GM12864 (cell line): Measurements from ENCODE around the gene PMP22.
"Not testable (repeated sequence)": the region's sequence is repeated elsewhere in the genome, so short reads cannot be mapped to it uniquely, and the experiment has no call there.

ENCODE experiments used
- DNase-seq: peaks from one replicate; pipeline ENCODE4 v3.0.0-alpha.2; 2011; ENCODE audit warnings: low read depth
- H3K4me3 ChIP-seq: 2 replicates; pipeline ENCODE4 v1.5.1; 2011; ENCODE audit warnings: mild to moderate bottlenecking, low read depth, low read length, control low read depth
- TF ChIP-seq, protein P1 (sequence below): IDR thresholded peaks from 2 replicates; pipeline ENCODE4 v1.5.1; 2011; ENCODE audit warnings: low read depth, mild to moderate bottlenecking, moderate library complexity, low read length, control low read depth, inconsistent platforms; ENCODE audit errors: missing control alignments

The PMP22 gene

DNA sequence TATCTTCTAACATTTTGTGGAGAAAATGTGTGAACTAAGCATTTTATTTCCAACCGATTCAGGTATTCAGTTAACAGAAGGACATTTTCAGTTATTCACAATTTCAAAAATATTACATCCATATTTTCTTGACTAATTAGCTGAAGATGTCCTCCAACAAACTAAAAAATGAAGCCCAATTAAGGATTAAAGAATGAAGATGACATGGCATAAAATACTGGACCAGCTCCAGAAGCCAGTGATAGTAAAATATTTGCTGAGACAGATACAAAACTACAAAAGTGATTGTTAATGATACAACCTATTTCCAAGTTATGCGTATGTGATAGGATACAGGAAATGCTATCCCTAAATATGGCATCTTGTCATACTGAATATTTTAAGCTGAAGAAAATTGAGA, 48.6 kb downstream of the PMP22 start:
- TF ChIP-seq, protein P1, sequence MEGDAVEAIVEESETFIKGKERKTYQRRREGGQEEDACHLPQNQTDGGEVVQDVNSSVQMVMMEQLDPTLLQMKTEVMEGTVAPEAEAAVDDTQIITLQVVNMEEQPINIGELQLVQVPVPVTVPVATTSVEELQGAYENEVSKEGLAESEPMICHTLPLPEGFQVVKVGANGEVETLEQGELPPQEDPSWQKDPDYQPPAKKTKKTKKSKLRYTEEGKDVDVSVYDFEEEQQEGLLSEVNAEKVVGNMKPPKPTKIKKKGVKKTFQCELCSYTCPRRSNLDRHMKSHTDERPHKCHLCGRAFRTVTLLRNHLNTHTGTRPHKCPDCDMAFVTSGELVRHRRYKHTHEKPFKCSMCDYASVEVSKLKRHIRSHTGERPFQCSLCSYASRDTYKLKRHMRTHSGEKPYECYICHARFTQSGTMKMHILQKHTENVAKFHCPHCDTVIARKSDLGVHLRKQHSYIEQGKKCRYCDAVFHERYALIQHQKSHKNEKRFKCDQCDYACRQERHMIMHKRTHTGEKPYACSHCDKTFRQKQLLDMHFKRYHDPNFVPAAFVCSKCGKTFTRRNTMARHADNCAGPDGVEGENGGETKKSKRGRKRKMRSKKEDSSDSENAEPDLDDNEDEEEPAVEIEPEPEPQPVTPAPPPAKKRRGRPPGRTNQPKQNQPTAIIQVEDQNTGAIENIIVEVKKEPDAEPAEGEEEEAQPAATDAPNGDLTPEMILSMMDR, result no peak
- no peak for DNase-seq
- no peak overlapping the region for H3K4me3 ChIP-seq

DNA sequence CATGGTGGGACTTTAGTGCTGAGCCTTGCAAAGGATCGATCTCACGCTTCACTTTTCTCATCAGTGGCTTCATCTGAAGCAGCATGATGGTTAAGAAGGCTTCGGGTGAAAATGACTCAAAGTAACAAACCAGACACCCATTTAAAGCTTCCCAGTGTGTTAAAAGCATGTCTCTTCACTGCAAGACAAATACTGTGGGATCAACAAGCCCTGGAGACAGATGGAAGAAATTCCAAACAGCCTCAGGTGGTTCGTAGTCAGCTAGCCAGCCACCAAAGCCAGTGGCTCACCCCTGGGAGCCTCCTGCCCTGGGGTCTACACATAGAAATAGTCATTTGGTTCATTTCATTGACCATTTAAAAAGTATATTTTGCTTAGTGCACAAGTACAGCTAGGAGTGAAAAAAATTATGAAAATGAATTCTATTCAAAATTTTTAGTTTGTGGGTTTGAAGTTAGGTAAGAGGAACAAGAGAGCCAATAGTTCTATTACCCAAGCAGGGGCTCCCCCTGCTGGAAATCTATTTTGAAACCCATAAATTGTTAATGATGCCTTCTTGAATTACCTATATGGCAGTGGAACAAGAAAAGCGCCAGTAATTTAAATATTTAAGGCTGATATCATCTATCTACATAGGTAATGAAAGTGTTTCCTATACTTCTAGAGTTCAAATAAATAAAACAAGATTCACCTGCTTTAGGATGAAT, 51.6 kb downstream of the PMP22 start:
- no peak for DNase-seq
- TF ChIP-seq, protein P1, result peak; percentile 35
- H3K4me3 ChIP-seq, result no peak overlapping the region

DNA sequence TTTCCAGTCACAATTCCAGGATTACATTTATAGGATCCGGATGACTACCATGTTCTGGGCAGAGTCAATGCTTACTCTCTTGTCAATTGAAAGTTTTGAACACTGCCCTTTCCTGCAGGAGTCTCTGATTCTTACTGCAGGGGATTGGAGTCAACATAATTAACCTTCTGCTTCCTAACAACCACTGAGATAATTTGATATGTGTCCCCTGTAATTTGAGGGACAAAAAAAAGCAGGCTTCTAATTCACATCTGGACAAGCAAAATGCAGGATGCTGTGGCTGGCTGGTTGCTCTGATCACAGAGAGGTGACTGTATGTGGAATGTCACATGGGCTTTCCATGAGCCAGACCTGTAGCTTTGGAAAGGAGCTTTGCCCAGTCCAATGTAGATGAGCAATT, 54.9 kb downstream of the PMP22 start:
- TF ChIP-seq, protein P1, result no peak
- DNase-seq, result no peak
- no peak overlapping the region for H3K4me3 ChIP-seq

DNA sequence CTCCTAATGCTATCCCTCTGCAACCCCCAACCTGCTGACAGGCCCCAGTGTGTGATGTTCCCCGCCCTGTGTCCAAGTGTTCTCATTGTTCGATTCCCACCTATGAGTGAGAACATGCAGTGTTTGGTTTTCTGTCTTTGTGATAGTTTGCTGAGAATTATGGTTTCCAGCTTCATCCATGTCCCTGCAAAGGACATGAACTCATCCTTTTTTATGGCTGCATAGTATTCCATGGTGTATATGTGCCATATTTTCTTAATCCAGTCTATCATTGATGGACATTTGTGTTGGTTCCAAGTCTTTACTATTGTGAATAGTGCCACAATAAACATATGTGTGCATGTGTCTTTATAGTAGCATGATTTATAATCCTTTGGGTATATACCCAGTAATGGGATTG, 62.1 kb downstream of the PMP22 start:
- DNase-seq, H3K4me3 ChIP-seq: not testable (repeated sequence)

DNA sequence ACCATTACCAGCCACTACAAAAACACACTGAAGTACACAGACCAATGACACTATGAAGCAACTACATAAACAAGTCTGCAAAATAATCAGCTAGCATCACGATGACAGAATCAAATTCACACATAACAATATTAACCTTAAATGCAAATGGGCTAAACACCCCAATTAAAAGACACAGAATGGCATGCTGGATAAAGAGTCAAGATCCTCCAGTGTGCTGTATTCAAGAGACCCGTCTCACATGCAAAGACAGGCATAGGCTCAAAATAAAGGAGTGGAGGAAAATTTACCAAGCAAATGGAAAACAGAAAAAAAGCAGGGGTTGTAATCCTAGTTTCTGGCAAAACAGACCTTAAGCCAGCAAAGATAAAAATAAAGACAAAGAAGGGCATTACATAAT, 64.6 kb downstream of the PMP22 start:
- not testable (repeated sequence) for DNase-seq, H3K4me3 ChIP-seq

DNA sequence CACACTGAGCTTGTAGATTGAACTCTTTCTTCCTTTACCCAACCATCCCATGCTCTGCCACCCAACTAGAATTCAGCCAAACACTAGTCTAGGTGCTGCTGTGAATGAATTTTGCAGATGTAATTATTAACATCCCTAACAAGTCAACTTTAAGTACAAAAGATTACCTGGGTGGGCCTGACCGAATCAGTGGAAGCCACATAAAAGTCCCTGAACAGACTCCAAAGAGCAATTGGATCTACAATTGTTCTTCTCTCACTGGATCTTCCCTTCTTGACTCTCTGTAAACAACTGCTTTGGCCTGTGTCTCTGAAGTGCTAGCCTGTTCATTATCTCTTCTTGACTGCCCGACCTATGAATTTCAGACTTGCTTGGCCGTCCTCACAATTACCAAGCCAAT, 67.9 kb downstream of the PMP22 start:
- H3K4me3 ChIP-seq, result no peak overlapping the region
- TF ChIP-seq, protein P1, result no peak
- DNase-seq, result no peak

DNA sequence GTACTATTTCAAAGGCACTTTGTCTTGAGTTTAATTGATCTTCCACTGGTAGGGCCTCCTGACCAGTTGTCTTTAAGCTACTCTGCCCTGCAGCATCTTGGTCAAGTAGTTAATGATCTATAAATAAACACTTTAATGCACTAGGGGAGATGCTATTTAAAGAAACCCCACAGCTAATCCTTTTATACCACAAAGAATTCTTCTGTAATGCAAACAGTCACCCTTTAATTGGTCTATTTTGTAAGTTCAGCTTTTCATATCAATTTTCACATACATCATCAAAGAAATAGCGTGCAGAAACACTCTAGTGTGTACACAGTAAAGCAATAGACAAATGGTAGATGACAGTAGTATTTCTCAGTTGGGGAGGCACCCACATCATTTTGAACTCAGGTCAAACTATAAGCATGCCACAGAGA, 70.3 kb downstream of the PMP22 start:
- TF ChIP-seq, protein P1, result no peak
- H3K4me3 ChIP-seq, result no peak overlapping the region
- no peak for DNase-seq

DNA sequence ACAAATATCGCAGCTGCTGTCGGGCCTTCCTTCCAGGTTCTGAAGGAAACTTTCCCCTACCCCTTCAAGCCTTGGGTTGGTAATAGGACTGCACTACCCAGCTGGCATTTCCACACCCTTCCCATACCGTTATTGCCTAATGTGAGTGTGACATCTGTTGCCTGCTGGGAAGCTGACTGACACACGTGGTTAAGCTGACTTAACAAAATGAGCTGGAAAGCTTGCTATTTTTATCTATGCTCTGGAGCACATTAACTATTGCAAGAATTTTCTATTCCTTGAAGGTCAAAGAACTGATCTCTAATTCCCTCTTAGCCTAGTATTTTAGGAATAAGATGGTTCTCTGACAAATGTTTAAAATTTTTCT, 79.5 kb downstream of the PMP22 start:
- no peak overlapping the region for H3K4me3 ChIP-seq
- TF ChIP-seq, protein P1, result no peak
- no peak for DNase-seq
